ENCODE measurements around the gene RGS19.

GRCh38 chr20:64055893-64056638 is 23.3 kb downstream of the RGS19 start:
- TF ChIP-seq, protein P1, sequence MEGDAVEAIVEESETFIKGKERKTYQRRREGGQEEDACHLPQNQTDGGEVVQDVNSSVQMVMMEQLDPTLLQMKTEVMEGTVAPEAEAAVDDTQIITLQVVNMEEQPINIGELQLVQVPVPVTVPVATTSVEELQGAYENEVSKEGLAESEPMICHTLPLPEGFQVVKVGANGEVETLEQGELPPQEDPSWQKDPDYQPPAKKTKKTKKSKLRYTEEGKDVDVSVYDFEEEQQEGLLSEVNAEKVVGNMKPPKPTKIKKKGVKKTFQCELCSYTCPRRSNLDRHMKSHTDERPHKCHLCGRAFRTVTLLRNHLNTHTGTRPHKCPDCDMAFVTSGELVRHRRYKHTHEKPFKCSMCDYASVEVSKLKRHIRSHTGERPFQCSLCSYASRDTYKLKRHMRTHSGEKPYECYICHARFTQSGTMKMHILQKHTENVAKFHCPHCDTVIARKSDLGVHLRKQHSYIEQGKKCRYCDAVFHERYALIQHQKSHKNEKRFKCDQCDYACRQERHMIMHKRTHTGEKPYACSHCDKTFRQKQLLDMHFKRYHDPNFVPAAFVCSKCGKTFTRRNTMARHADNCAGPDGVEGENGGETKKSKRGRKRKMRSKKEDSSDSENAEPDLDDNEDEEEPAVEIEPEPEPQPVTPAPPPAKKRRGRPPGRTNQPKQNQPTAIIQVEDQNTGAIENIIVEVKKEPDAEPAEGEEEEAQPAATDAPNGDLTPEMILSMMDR (conservative IDR thresholded peaks at IDR 0.05; ENCODE audit: low read depth, low read length), result no peak
- TF ChIP-seq EZH2phosphoT487 (IDR thresholded peaks at IDR 0.05; ENCODE audit: borderline replicate concordance, low read length), result no peak
- no peak for TF ChIP-seq EZH2 (IDR thresholded peaks at IDR 0.05; ENCODE audit: low read length, unreplicated experiment)

Measured in PC-3 (cell line).